ENCODE data around the gene CTH. TPM values are rescaled to one million over a fixed set of nuclear protein-coding genes. Genes with fewer than 3 reads are reported as not detected.
A peak's percentile ranks its signal among the peaks of the same experiment; 100 is the strongest.

The CTH gene
- total and polyA plus RNA-seq, 2 experiments from 2014 or later = 31.0 to 34.3 TPM

- Histone ChIP-seq H3K9me2 (ENCODE audit: insufficient read depth) (no peaks in the 10 kb centered on the region), H2AFZ (peak overlapping the region; percentile 83; the same call in 1 of the 2 replicates), H3K36me3 (ENCODE audit: insufficient read depth) (no peaks in the 10 kb centered on the region), H3K4me3 (no peak overlapping the region), H3K27me3 (ENCODE audit: insufficient read depth) (no peaks in the 10 kb centered on the region), H3K4me1 (ENCODE audit: insufficient read depth) (no peaks in the 10 kb centered on the region), H3K79me2 (replicated peaks; ENCODE audit: insufficient read depth) (no peaks in the 10 kb centered on the region), H3F3A (replicated peaks; ENCODE audit: low read depth) (no peaks in the 10 kb centered on the region), H4K20me1 (replicated peaks; ENCODE audit: insufficient read depth) (no peaks in the 10 kb centered on the region), H3K27ac (ENCODE audit: low read depth) (no peak overlapping the region), H3K4me2 (no peak overlapping the region)
- ATAC-seq (peak; percentile 40), DNase-seq (ENCODE audit: low spot score) (no peak)
- Mint-ChIP-seq H3K36me3 (ENCODE audit: low read depth) (no peaks in the 10 kb centered on the region), H3K27ac (no peak overlapping the region), H3K4me3 (no peak overlapping the region), H3K4me1 (no peaks in the 10 kb centered on the region; the same call in 2 of the 3 replicates), H3K9me3 (no peaks in the 10 kb centered on the region), H3K27me3 (ENCODE audit: insufficient read depth, low read depth, poor library complexity) (no peaks in the 10 kb centered on the region)
- TF ChIP-seq POLR2AphosphoS5 (IDR thresholded peaks at IDR 0.05; ENCODE audit: low read depth) = no peak
- TF ChIP-seq, protein P1, sequence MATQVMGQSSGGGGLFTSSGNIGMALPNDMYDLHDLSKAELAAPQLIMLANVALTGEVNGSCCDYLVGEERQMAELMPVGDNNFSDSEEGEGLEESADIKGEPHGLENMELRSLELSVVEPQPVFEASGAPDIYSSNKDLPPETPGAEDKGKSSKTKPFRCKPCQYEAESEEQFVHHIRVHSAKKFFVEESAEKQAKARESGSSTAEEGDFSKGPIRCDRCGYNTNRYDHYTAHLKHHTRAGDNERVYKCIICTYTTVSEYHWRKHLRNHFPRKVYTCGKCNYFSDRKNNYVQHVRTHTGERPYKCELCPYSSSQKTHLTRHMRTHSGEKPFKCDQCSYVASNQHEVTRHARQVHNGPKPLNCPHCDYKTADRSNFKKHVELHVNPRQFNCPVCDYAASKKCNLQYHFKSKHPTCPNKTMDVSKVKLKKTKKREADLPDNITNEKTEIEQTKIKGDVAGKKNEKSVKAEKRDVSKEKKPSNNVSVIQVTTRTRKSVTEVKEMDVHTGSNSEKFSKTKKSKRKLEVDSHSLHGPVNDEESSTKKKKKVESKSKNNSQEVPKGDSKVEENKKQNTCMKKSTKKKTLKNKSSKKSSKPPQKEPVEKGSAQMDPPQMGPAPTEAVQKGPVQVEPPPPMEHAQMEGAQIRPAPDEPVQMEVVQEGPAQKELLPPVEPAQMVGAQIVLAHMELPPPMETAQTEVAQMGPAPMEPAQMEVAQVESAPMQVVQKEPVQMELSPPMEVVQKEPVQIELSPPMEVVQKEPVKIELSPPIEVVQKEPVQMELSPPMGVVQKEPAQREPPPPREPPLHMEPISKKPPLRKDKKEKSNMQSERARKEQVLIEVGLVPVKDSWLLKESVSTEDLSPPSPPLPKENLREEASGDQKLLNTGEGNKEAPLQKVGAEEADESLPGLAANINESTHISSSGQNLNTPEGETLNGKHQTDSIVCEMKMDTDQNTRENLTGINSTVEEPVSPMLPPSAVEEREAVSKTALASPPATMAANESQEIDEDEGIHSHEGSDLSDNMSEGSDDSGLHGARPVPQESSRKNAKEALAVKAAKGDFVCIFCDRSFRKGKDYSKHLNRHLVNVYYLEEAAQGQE (IDR thresholded peaks at IDR 0.05; ENCODE audit: unreplicated experiment) = no peak
- no peak for TF ChIP-seq STAT1 (IDR thresholded peaks at IDR 0.05; ENCODE audit: unreplicated experiment)
- TF ChIP-seq ZNF114 (CRISPR knock-in tag; IDR thresholded peaks at IDR 0.05) = no peak
- TF ChIP-seq CTCF (conservative IDR thresholded peaks at IDR 0.05; ENCODE audit: low read depth in 2 of 2) = no peak
- no peak for TF ChIP-seq EZH2 (IDR thresholded peaks at IDR 0.05; ENCODE audit: low read depth, unreplicated experiment)
- TF ChIP-seq CREB1 (CRISPR knock-in tag; IDR thresholded peaks at IDR 0.05; ENCODE audit: low read depth) = no peak
- TF ChIP-seq EZH2phosphoT487 (IDR thresholded peaks at IDR 0.05; ENCODE audit: unreplicated experiment) = no peak
- no peak for TF ChIP-seq ZNF462 (CRISPR knock-in tag; IDR thresholded peaks at IDR 0.05)
- TF ChIP-seq ZNF331 (CRISPR knock-in tag; IDR thresholded peaks at IDR 0.05; ENCODE audit: low read depth) = no peak
- no peak for TF ChIP-seq NANOG (IDR thresholded peaks at IDR 0.05; ENCODE audit: borderline replicate concordance)
- no peak for TF ChIP-seq JUNB (IDR thresholded peaks at IDR 0.05; ENCODE audit: unreplicated experiment)
- no peak for TF ChIP-seq ETS1 (IDR thresholded peaks at IDR 0.05)
Observed at GRCh38 chr1:70487459-70487815, 76.4 kb downstream of the CTH start.

All from GM23338 (cell line).